Mesendoderm (in vitro differentiated cells): ENCODE data around the gene TBL3.

Experiments
- DNase-seq: peaks from one replicate; pipeline ENCODE4 v3.0.0; 2013
- H2AK5ac ChIP-seq: 2 replicates; pipeline ENCODE4 v1.6.1; 2013; ENCODE audit warnings: low read length, inconsistent platforms
- H2BK120ac ChIP-seq: 2 replicates; pipeline ENCODE4 v1.6.1; 2013; ENCODE audit warnings: low read depth, mild to moderate bottlenecking, low read length, moderate library complexity, mixed read lengths
- H2BK15ac ChIP-seq: replicated peaks from 2 replicates; pipeline ENCODE4 v1.6.1; 2013; ENCODE audit warnings: low read depth, mild to moderate bottlenecking, moderate library complexity
- H2BK5ac ChIP-seq: 2 replicates; pipeline ENCODE4 v1.6.1; 2013; ENCODE audit warnings: low read length, inconsistent platforms
- H3K18ac ChIP-seq: 2 replicates; pipeline ENCODE4 v1.6.1; 2013; ENCODE audit warnings: mild to moderate bottlenecking, low read length, mixed read lengths
- H3K23ac ChIP-seq: one replicate; pipeline ENCODE4 v1.6.1; 2013; ENCODE audit warnings: low read length
- H3K27ac ChIP-seq: 2 replicates; pipeline ENCODE4 v1.5.1; 2013; ENCODE audit warnings: low read depth, mild to moderate bottlenecking, inconsistent platforms, low read length, moderate library complexity
- H3K27me3 ChIP-seq: 2 replicates; pipeline ENCODE4 v1.6.1; 2013; ENCODE audit warnings: low read length, control low read depth, mild to moderate bottlenecking, inconsistent platforms; ENCODE audit not compliant: insufficient read depth, poor library complexity
- H3K36me3 ChIP-seq: 2 replicates; pipeline ENCODE4 v1.6.1; 2013; ENCODE audit warnings: low read length, inconsistent platforms; ENCODE audit not compliant: control insufficient read depth, insufficient read depth
- H3K4ac ChIP-seq: one replicate; pipeline ENCODE4 v1.6.1; 2013; ENCODE audit warnings: low read depth, mild to moderate bottlenecking, low read length, moderate library complexity
- H3K4me1 ChIP-seq: 2 replicates; pipeline ENCODE4 v1.6.1; 2013; ENCODE audit warnings: low read depth, low read length, inconsistent platforms; ENCODE audit not compliant: control insufficient read depth
- H3K4me2 ChIP-seq: 2 replicates; pipeline ENCODE4 v1.6.1; 2013; ENCODE audit warnings: low read length
- H3K4me3 ChIP-seq: 2 replicates; pipeline ENCODE4 v1.5.1; 2013; ENCODE audit warnings: mild to moderate bottlenecking, low read length
- H3K56ac ChIP-seq: one replicate; pipeline ENCODE4 v1.6.1; 2013; ENCODE audit warnings: low read length
- H3K79me1 ChIP-seq: 2 replicates; pipeline ENCODE4 v1.6.1; 2013; ENCODE audit warnings: low read length, inconsistent platforms
- H3K79me2 ChIP-seq: 2 replicates; pipeline ENCODE4 v1.6.1; 2013; ENCODE audit warnings: mild to moderate bottlenecking, low read length; ENCODE audit not compliant: control insufficient read depth, insufficient read depth
- H3K9ac ChIP-seq: 2 replicates; pipeline ENCODE4 v1.6.1; 2013; ENCODE audit warnings: low read length, inconsistent platforms
- H4K5ac ChIP-seq: one replicate; pipeline ENCODE4 v1.6.1; 2013; ENCODE audit warnings: low read length
- H4K8ac ChIP-seq: one replicate; pipeline ENCODE4 v1.6.1; 2013; ENCODE audit warnings: low read depth, mild to moderate bottlenecking, control low read depth, low read length, moderate library complexity
- WGBS: extraction: QIAGEN DNeasy Blood & Tissue Kit; methylation state at CpG from one replicate; pipeline ENCODE4 v1.1.7; 2013; ENCODE audit warnings: low lambda C conversion rate, missing lambda C conversion rate; ENCODE audit not compliant: insufficient coverage; ENCODE audit errors: extremely low coverage; 5-methylcytosine and 5-hydroxymethylcytosine counted together

The TBL3 gene

DNA sequence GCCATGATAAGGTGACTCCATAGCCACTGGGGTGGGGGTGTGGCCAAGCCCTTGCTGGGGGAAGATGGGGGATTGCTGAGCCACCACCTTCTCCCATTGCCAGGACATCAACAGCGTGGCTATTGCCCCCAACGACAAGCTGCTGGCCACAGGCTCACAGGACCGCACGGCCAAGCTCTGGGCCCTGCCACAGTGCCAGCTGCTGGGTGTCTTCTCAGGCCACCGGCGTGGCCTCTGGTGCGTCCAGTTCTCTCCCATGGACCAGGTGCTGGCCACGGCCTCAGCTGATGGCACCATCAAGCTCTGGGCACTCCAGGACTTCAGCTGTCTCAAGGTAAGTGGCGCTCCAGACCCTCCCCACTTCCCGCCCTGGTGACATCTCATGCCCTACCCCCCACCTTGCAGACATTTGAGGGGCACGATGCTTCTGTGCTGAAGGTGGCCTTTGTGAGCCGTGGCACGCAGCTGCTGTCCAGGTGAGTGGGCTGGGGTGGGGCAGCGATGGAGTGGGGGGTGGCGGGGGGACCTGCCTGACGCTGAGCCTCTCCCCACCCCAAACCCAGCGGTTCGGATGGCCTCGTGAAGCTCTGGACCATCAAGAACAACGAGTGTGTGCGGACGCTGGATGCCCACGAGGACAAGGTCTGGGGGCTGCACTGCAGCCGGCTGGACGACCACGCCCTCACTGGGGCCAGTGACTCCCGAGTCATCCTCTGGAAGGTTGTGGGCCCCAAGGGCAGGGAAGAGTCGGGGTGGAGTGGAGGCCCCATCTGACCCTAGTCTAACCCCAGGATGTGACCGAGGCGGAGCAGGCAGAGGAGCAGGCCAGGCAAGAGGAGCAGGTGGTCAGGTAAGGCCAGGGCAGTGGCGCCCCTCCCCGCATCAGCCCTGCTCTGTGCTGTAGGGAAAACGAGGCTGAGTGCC lies 5.4 kb downstream of the TBL3 start:
- Histone ChIP-seq H3K4me3 (no peak overlapping the region), H3K9ac (no peak overlapping the region), H3K4ac (no peak overlapping the region), H3K4me2 (no peak overlapping the region), H3K56ac (no peak overlapping the region), H3K79me2 (peaks cover 11% of the 10 kb centered on the region), H3K4me1 (no peaks in the 10 kb centered on the region), H2BK15ac (no peak overlapping the region), H2BK5ac (no peak overlapping the region), H3K27me3 (peaks cover 9% of the 10 kb centered on the region), H3K18ac (no peak overlapping the region), H3K27ac (no peak overlapping the region), H2BK120ac (no peak overlapping the region), H3K79me1 (peaks cover 4% of the 10 kb centered on the region), H3K23ac (no peak overlapping the region), H3K36me3 (peaks cover 4% of the 10 kb centered on the region), H4K5ac (no peak overlapping the region), H4K8ac (no peak overlapping the region), H2AK5ac (no peak overlapping the region)
- no CpG with 5 or more reads among the region's 33 CpGs for WGBS
- no peak for DNase-seq

DNA sequence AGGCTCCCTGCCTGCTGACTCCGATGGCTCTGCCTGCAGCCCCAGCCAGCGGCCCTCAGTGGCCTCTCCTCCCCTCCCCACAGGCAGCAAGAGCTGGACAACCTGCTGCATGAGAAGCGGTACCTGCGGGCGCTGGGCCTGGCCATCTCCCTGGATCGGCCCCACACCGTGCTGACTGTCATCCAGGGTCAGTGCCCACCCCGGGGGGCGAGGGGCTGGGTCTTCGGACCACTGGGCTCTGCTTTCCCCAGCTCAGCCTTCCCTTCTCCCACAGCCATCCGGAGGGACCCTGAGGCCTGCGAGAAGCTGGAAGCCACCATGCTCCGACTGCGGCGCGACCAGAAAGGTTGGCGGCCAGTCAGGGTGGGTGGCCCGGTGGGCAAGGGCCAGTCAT lies 6.0 kb downstream of the TBL3 start:
- H4K5ac ChIP-seq: no peak overlapping the region
- peaks cover 4% of the 10 kb centered on the region for H3K79me2 ChIP-seq
- no peak overlapping the region for H2AK5ac ChIP-seq
- no peak overlapping the region for H3K4me2 ChIP-seq
- no peak overlapping the region for H2BK120ac ChIP-seq
- H3K4me1 ChIP-seq: no peaks in the 10 kb centered on the region
- no peak overlapping the region for H2BK5ac ChIP-seq
- DNase-seq: no peak
- H3K27me3 ChIP-seq: peaks cover 9% of the 10 kb centered on the region
- H3K4me3 ChIP-seq: no peak overlapping the region
- no peak overlapping the region for H2BK15ac ChIP-seq
- H3K18ac ChIP-seq: no peak overlapping the region
- no peak overlapping the region for H4K8ac ChIP-seq
- H3K56ac ChIP-seq: no peak overlapping the region
- H3K79me1 ChIP-seq: peaks cover under 1% of the 10 kb centered on the region
- no peak overlapping the region for H3K23ac ChIP-seq
- no CpG with 5 or more reads among the region's 18 CpGs for WGBS
- H3K9ac ChIP-seq: no peak overlapping the region
- no peak overlapping the region for H3K27ac ChIP-seq
- H3K36me3 ChIP-seq: peaks cover 4% of the 10 kb centered on the region
- H3K4ac ChIP-seq: no peak overlapping the region

DNA sequence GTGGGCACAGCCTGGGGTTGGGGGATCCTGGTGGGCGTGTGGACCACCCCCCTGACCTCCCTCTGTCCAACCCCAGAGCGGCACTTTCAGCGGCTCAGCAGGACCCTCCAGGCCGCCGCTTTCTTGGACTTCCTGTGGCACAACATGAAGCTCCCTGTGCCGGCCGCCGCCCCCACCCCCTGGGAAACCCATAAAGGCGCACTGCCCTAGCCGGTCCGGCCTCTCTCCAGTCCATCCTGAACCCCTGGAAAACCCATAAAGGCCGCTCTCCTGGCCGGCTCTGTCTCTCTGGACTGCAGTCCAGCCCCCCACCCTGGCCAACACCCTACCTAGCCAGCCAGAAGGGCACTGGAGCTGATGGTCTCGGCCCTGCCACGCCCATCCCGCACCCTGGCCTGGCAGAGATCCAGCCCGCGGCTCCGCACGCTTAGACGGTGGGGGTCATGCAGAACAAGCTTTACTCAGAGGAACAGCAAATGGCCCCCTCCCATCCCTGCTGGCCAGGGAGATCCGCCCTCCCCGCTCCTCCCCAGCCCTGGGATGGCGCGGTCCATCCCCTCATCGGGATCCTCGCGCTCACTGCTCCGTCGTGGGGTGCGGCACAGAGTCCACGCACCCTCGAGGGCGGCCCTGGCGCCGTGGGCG lies 6.7 kb downstream of the TBL3 start:
- Histone ChIP-seq H3K79me1 (no peaks in the 10 kb centered on the region), H3K56ac (peak overlapping the region; percentile 83), H2AK5ac (no peak overlapping the region), H3K23ac (no peak overlapping the region), H3K79me2 (no peaks in the 10 kb centered on the region), H3K4me1 (peaks cover 3% of the 10 kb centered on the region), H3K9ac (peak overlapping the region; percentile 62), H4K5ac (no peak overlapping the region), H3K4ac (no peak overlapping the region), H3K27ac (no peak overlapping the region), H2BK5ac (no peak overlapping the region), H4K8ac (no peak overlapping the region), H2BK15ac (no peak overlapping the region), H3K4me2 (peak overlapping the region; percentile 14), H2BK120ac (no peak overlapping the region), H3K36me3 (peaks cover 4% of the 10 kb centered on the region), H3K27me3 (peaks cover 9% of the 10 kb centered on the region), H3K18ac (no peak overlapping the region), H3K4me3 (no peak overlapping the region)
- no peak for DNase-seq
- WGBS: no CpG with 5 or more reads among the region's 37 CpGs

DNA sequence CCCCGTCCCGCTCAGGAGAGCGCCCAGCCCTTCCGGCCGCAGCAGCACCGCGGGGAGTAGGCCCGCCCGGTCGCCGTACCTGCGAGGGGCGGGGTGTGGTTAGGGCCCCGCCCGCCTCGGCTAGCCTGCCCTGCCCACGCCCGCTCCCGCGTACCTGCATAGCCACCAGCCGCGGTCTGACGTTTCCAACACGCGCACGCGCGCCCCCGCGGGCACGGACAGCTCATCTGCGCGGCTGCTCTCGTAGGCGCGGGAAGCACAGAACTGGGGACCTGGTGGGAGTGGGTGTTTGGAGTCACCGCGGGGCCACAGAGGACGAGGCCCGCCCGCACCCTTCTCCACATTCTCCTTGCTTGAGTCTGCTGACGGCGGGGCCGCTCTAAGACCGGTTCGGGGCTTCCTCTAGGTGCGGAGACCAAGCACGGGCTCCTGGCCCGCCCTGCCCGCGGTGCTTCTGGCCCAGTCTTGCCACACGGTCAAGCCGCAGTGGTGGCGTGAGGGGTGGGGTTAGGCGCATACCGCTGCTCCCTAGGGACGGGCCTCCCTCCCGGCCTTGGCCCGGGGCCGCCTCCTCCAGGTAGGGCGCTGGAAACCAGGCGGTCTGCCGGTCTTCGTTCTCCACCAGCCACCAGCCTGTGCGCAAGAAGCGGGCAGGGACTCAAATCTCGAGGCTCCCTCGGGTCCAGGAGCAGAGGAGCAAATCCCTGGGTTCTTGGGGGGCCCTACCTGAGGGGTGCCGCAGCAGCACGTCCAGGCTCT lies 7.6 kb downstream of the TBL3 start:
- H2AK5ac ChIP-seq: no peak overlapping the region
- no peak overlapping the region for H4K8ac ChIP-seq
- no peak overlapping the region for H3K23ac ChIP-seq
- no peak overlapping the region for H3K27ac ChIP-seq
- peak overlapping the region; percentile 62 for H3K9ac ChIP-seq
- no peak overlapping the region for H2BK120ac ChIP-seq
- H3K79me1 ChIP-seq: no peaks in the 10 kb centered on the region
- H2BK15ac ChIP-seq: no peak overlapping the region
- no peak overlapping the region for H3K4me3 ChIP-seq
- no CpG with 5 or more reads among the region's 70 CpGs for WGBS
- peaks cover 4% of the 10 kb centered on the region for H3K36me3 ChIP-seq
- peaks cover 9% of the 10 kb centered on the region for H3K27me3 ChIP-seq
- H3K79me2 ChIP-seq: no peaks in the 10 kb centered on the region
- peaks cover 3% of the 10 kb centered on the region for H3K4me1 ChIP-seq
- peak; percentile 50 for DNase-seq
- no peak overlapping the region for H4K5ac ChIP-seq
- peak overlapping the region; percentile 15 for H3K4me2 ChIP-seq
- H2BK5ac ChIP-seq: no peak overlapping the region
- no peak overlapping the region for H3K18ac ChIP-seq
- no peak overlapping the region for H3K4ac ChIP-seq
- peak overlapping the region; percentile 83 for H3K56ac ChIP-seq

DNA sequence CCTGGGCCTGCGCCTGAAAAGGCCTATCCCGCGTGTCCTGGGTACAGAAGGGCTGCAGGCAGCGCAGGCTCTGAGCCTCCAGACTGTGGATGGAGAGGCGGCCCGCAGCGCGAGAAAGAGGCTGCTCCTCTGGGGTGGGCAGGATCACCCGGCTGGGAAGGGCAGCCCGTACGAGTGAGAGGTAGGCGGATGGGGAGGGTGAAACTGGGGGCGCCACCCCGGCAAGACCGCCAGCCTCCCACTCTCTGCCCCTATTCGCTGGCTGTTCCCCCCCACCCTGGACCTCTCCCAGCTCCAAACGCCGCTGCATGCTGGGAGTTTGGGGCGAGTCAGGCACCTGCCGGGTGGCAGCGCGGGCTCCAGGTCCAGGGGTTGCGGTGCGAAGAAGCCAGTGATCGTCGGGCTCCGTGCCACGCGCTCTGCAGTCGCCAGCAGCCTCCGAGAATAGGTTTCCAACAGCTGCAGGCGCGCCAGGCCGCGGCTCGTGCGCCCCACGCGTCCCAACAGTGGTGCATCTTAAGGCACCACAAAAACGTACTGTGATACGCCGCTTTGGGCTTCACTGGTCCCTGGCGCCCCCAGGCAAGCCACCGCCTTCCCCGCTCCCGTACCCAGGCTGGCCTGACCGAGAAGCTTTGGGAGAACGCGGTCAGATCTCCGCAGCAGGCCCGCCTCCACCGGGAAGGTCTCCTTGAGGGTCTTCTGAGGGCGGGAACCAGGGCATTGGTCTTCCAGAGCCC lies 8.3 kb downstream of the TBL3 start:
- Histone ChIP-seq H3K79me1 (peaks cover 5% of the 10 kb centered on the region), H2AK5ac (no peak overlapping the region), H3K36me3 (no peaks in the 10 kb centered on the region), H3K27ac (no peak overlapping the region), H3K4ac (no peak overlapping the region), H2BK15ac (no peak overlapping the region), H3K18ac (no peak overlapping the region), H4K8ac (no peak overlapping the region), H4K5ac (no peak overlapping the region), H3K23ac (peak overlapping the region; percentile 20), H3K4me2 (no peak overlapping the region), H3K4me3 (no peak overlapping the region), H3K27me3 (peaks cover 9% of the 10 kb centered on the region), H2BK120ac (no peak overlapping the region), H3K4me1 (peaks cover 3% of the 10 kb centered on the region), H3K56ac (no peak overlapping the region), H3K79me2 (peaks cover 2% of the 10 kb centered on the region), H2BK5ac (no peak overlapping the region), H3K9ac (peak overlapping the region; percentile 62)
- no CpG with 5 or more reads among the region's 53 CpGs for WGBS
- no peak for DNase-seq
